ENCODE data around the gene ARHGEF4. TPM values are rescaled to one million over a fixed set of nuclear protein-coding genes. Genes with fewer than 3 reads are reported as not detected.

The ARHGEF4 gene
- total RNA-seq, 3 donors from 2014 or later: 0.94 to 14.0 (median 1.5) TPM

DNA sequence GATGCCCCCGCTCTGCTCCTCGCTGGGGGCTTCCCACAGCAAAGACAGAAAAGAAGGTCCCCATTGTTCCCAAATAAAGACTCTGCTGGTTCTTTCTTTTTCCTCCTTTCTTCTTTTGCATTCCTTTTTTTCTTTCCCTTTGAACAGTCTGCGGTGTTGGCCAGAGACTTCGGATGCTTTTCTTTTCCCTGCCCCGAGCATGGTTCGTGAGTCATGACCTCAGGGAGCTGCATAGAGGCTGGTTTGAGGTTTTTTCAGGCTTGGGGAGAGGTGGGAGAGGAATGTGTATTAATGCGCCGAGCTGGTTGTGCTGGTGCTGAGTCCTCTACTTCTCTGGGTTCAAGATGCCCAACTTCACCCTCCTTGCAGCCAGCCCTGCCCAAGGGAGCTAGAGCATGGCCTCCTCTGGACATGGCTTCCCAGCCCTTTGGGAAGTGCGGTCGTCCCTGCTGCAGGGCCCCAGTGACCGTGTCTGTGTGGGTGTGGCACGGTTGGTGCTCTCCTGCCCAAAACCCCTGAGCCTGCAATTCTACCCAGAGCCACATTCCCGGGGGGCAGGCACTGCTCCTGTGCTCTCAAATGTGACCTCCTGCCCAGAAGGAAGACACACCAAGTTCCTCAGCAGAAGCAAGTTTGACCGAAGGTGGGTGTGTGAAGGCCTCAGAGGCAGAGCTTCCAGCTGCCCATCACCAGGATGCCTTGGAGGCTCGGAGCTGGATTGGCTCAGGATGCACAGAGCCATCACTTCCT lies 9.0 kb upstream of the ARHGEF4 start:
- Histone ChIP-seq H3K36me3 (ENCODE audit: low read depth) (no peaks in the 10 kb centered on the region), H3K4me1 (ENCODE audit: low read depth) (no peaks in the 10 kb centered on the region), H3K4me3 (no peak overlapping the region), H3K9me3 (no peaks in the 10 kb centered on the region)
- DNase-seq (no peak), ATAC-seq (no peak)
- intact Hi-C loops (cut with DNase I, micrococcal nuclease): no loop called here
- TF ChIP-seq, protein P1, sequence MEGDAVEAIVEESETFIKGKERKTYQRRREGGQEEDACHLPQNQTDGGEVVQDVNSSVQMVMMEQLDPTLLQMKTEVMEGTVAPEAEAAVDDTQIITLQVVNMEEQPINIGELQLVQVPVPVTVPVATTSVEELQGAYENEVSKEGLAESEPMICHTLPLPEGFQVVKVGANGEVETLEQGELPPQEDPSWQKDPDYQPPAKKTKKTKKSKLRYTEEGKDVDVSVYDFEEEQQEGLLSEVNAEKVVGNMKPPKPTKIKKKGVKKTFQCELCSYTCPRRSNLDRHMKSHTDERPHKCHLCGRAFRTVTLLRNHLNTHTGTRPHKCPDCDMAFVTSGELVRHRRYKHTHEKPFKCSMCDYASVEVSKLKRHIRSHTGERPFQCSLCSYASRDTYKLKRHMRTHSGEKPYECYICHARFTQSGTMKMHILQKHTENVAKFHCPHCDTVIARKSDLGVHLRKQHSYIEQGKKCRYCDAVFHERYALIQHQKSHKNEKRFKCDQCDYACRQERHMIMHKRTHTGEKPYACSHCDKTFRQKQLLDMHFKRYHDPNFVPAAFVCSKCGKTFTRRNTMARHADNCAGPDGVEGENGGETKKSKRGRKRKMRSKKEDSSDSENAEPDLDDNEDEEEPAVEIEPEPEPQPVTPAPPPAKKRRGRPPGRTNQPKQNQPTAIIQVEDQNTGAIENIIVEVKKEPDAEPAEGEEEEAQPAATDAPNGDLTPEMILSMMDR (IDR thresholded peaks at IDR 0.05): no peak

GRCh38 chr2:130828461-130828860 lies 8.3 kb upstream of the ARHGEF4 start:
- TF ChIP-seq, protein P1 (IDR thresholded peaks at IDR 0.05): no peak
- ATAC-seq (no peak), DNase-seq (peak in 1 of 3 donors; percentile 32)
- no peak overlapping the region for H3K4me3 ChIP-seq
- no peaks in the 10 kb centered on the region for H3K36me3 ChIP-seq (ENCODE audit: low read depth)
- intact Hi-C loops (cut with DNase I, micrococcal nuclease): no loop called here
- H3K4me1 ChIP-seq (ENCODE audit: low read depth): no peaks in the 10 kb centered on the region
- H3K9me3 ChIP-seq: no peaks in the 10 kb centered on the region

GRCh38 chr2:130829015-130829414 lies 7.7 kb upstream of the ARHGEF4 start:
- ATAC-seq: no peak
- H3K4me1 ChIP-seq (ENCODE audit: low read depth): no peaks in the 10 kb centered on the region
- no peaks in the 10 kb centered on the region for H3K36me3 ChIP-seq (ENCODE audit: low read depth)
- H3K9me3 ChIP-seq: no peaks in the 10 kb centered on the region
- H3K4me3 ChIP-seq: no peak overlapping the region
- peak in 1 of 3 donors; percentile 31 for DNase-seq
- intact Hi-C loops (cut with DNase I, micrococcal nuclease): no loop called here
- TF ChIP-seq, protein P1 (IDR thresholded peaks at IDR 0.05): no peak

- Histone ChIP-seq H3K4me1 (ENCODE audit: low read depth) (no peaks in the 10 kb centered on the region), H3K36me3 (ENCODE audit: low read depth) (no peaks in the 10 kb centered on the region), H3K4me3 (no peak overlapping the region), H3K9me3 (no peaks in the 10 kb centered on the region)
- intact Hi-C loops (cut with DNase I, micrococcal nuclease): no loop called here
- TF ChIP-seq, protein P1 (IDR thresholded peaks at IDR 0.05): no peak
- DNase-seq (no peak), ATAC-seq (no peak)
Measured at GRCh38 chr2:130830538-130830937, 6.2 kb upstream of the ARHGEF4 start.

GRCh38 chr2:130831356-130831755 lies 5.4 kb upstream of the ARHGEF4 start:
- no peak overlapping the region for H3K4me3 ChIP-seq
- H3K36me3 ChIP-seq (ENCODE audit: low read depth): no peaks in the 10 kb centered on the region
- DNase-seq: peak in 1 of 3 donors; percentile 19
- intact Hi-C loops (cut with DNase I, micrococcal nuclease): no loop called here
- no peaks in the 10 kb centered on the region for H3K9me3 ChIP-seq
- TF ChIP-seq, protein P1 (IDR thresholded peaks at IDR 0.05): no peak
- no peaks in the 10 kb centered on the region for H3K4me1 ChIP-seq (ENCODE audit: low read depth)
- peak; percentile 6 for ATAC-seq
